ENCODE measurements around the gene SLC39A11. TPM values are rescaled to one million over a fixed set of nuclear protein-coding genes. Genes with fewer than 3 reads are reported as not detected.

SLC39A11 gene
- 10 to 100 TPM; 28.6 to 34.4 TPM for total RNA-seq

DNA sequence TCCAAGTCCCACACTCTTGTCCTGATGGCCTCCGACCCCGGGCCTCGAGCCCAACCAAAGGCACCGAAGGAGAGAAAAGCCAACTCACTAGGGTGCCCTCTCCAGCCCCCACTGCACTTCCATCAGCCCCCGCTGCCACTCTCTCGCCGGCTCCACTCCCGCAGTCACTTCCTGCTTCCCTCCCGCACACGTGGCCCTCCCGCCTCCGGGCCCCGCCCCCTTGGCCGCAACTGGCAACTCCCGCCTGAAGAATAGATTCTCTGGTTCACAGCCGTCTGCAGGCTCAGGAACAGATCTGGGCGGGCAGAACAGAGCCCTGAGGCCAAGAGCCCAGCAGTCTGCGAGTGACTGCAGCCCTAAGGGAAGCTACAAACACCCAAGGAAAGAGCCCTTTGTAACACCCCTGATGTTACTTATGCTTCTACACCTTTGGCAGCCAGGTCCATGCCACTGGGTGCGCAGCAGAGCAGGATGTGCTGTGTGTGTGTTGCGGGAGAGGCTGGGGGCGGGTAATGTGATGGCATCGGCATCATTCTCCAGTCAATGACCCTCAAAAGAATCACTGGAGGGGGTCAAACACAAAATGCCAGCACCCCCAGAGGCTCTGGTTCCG, at the start of gene SLC39A11:
TSS of gene SLC39A11 (minus strand) at position 166 of the 613 bp plus-strand sequence. CDS start 3,924 bp downstream, outside the sequence.

Small RNA genes within 50 kb of the gene (small RNA-seq; reads per million reads assigned to genes)
- gene RF00422: 0 reads per million in 2 donors

Other genes starting within 250 kb of the SLC39A11 start
- under 1 TPM; 0.33 to 0.34 TPM for gene SSTR2, start 72.3 kb upstream of the SLC39A11 start, total RNA-seq
- gene COG1, start 100.4 kb upstream of the SLC39A11 start, total RNA-seq: 10 to 100 TPM; 18.0 to 22.0 TPM
- not detected for gene CPSF4L, start 169.2 kb upstream of the SLC39A11 start, total RNA-seq
- gene CDC42EP4, start 219.3 kb upstream of the SLC39A11 start, total RNA-seq: 10 to 100 TPM; 14.0 to 26.8 TPM